ENCODE data around the gene EI24. TPM values are rescaled to one million over a fixed set of nuclear protein-coding genes. Genes with fewer than 3 reads are reported as not detected.

EI24 gene
- total RNA-seq, 2 donors from 2014 or later, result 82.3 to 127 TPM

DNA sequence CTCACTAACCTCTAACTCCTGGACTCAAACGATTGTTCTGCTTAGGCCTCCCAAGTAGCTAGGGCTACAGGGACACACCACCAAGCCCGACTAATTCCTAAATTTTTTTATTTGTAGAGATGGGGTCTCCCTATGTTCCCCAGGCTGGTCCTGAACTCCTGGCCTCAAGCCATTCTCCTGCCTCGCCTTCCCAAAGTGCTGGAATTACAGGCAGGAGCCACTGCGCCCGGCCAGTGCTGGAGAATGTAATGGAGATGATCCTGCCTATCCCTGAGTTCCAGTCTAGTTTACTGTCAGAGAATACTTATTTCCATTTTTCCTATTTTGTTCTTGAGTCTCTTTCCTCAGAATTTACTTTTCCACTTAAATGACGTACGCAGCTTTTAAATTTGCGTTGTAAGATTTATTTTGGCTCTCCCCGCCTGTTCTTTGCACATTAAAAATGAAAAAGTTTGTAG, 55.5 kb downstream of the EI24 start, which contains the start of gene CHEK1:
Gene CHEK1, plus strand, starts transcription at position 408 of the 458 bp plus-strand sequence. CDS start 1,606 bp downstream, outside the sequence.
- DNase-seq, result no peak
- Histone ChIP-seq H3K36me3 (no peaks in the 10 kb centered on the region), H3K27ac (peak within 1 kb of the TSS; percentile 89), H3K4me3 (peak within 1 kb of the TSS; percentile 76), H3K9ac (ENCODE audit: low read depth in 2 of 2, low read length in 2 of 2) (peak within 1 kb of the TSS; percentile 75 to 92), H3K4me1 (peaks cover 4% of the 10 kb centered on the region), H3K9me3 (no peaks in the 10 kb centered on the region), H3K27me3 (no peaks in the 10 kb centered on the region)
- TF ChIP-seq, protein P1, sequence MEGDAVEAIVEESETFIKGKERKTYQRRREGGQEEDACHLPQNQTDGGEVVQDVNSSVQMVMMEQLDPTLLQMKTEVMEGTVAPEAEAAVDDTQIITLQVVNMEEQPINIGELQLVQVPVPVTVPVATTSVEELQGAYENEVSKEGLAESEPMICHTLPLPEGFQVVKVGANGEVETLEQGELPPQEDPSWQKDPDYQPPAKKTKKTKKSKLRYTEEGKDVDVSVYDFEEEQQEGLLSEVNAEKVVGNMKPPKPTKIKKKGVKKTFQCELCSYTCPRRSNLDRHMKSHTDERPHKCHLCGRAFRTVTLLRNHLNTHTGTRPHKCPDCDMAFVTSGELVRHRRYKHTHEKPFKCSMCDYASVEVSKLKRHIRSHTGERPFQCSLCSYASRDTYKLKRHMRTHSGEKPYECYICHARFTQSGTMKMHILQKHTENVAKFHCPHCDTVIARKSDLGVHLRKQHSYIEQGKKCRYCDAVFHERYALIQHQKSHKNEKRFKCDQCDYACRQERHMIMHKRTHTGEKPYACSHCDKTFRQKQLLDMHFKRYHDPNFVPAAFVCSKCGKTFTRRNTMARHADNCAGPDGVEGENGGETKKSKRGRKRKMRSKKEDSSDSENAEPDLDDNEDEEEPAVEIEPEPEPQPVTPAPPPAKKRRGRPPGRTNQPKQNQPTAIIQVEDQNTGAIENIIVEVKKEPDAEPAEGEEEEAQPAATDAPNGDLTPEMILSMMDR (IDR thresholded peaks at IDR 0.05), result no peak
- intact Hi-C loops (cut with DNase I), result no loop called here

DNA sequence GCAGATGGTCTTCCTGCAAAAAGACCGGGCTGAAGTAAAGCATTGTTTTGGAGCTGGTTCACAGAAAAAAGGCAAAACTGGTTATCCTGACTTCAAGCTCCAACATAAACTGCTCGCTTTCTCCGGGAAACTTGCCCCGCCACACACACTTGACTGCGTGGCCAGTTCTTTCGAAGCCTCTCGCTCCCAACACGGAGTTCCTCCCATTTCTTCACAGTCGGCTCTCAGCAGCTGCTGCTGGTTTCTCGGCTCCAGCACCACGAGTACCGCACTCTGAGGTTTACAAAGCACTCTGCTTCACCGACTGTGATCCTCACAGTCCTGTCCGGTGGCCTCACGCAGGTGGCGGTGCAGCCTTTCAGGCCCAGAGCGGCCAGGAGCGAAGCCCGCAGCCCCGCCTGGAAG, 56.0 kb downstream of the EI24 start:
- Histone ChIP-seq H3K4me3 (peak overlapping the region; percentile 76), H3K27me3 (no peaks in the 10 kb centered on the region), H3K9me3 (no peaks in the 10 kb centered on the region), H3K27ac (peak overlapping the region; percentile 89), H3K4me1 (peaks cover 4% of the 10 kb centered on the region), H3K9ac (ENCODE audit: low read depth in 2 of 2, low read length in 2 of 2) (peak overlapping the region; percentile 75 to 92), H3K36me3 (no peaks in the 10 kb centered on the region)
- TF ChIP-seq, protein P1 (IDR thresholded peaks at IDR 0.05), result no peak
- DNase-seq, result no peak
- intact Hi-C loops (cut with DNase I), result no loop called here

DNA sequence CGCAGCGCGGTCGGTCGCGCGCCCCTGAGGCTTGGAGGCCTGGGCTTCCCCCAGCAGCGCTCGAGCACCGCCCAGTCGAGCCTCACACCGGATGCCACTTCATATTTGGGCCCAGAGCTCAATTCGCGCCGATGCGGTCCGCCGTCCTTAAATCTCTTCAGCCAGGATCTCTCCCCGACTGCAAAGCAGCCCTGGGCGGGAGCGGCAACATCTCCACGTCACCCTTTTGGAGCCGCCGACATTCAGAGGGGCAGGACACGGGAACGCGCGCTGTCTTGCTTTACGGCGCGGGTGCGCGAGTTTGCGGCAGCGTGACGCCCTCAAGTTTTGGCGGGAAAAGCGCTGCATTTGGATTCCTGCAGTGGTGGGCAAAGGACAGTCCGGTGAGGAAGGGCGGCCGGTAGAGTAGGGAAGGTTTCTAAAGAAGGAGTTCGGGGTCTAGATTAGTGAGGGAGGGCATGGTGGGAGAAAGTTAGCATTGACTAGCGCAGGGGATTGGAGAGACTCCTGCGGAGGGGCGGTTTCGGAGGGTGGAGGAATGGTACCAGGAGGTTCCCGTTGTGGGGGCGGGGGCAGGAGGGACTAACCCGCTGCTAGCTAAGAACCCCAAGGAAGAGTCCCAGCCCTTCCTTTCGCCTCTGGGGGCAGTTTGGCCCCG, 56.5 kb downstream of the EI24 start:
- peaks cover 4% of the 10 kb centered on the region for H3K4me1 ChIP-seq
- TF ChIP-seq, protein P1 (IDR thresholded peaks at IDR 0.05), result no peak
- intact Hi-C loops (cut with DNase I), result no loop called here
- peak overlapping the region; percentile 89 for H3K27ac ChIP-seq
- no peaks in the 10 kb centered on the region for H3K36me3 ChIP-seq
- H3K4me3 ChIP-seq, result peak overlapping the region; percentile 76
- DNase-seq, result peak; percentile 92
- no peaks in the 10 kb centered on the region for H3K9me3 ChIP-seq
- H3K27me3 ChIP-seq, result no peaks in the 10 kb centered on the region
- H3K9ac ChIP-seq (ENCODE audit: low read depth in 2 of 2, low read length in 2 of 2), result peak overlapping the region; percentile 75 to 92

DNA sequence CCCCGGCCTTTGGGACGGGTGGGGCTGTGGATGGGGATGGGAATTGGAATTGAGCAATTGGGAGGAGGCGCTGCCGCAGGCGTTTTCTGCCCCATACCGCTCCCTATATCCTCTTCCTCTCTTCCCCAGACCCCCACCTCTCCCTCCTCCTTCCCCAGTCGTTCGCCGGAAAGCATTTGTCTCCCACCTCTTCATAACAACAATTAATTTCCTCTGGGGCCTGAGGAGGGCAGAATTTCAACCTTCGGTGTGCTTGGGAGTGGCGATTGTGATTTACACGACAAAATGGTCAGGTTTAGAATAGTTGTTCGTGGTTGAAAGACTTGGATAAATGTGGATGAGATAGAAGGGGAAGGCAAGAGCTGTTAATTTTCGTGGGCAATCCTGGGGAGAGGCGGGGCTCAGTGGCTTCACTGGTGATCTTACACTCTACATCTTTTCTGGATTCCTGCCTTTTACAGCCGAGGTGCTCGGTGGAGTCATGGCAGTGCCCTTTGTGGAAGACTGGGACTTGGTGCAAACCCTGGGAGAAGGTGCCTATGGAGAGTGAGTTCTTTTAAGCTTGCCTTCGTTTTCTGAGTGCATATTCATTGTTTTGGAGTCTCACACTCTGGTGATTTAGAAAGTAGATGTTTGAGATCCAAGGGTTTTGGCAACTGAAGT, 57.1 kb downstream of the EI24 start:
- no peak for DNase-seq
- Histone ChIP-seq H3K27me3 (no peaks in the 10 kb centered on the region), H3K36me3 (no peaks in the 10 kb centered on the region), H3K4me3 (peak overlapping the region; percentile 76), H3K27ac (peak overlapping the region; percentile 89), H3K9ac (ENCODE audit: low read depth in 2 of 2, low read length in 2 of 2) (peak overlapping the region; percentile 75 to 92), H3K4me1 (peaks cover 4% of the 10 kb centered on the region), H3K9me3 (no peaks in the 10 kb centered on the region)
- intact Hi-C loops (cut with DNase I), result no loop called here
- TF ChIP-seq, protein P1 (IDR thresholded peaks at IDR 0.05), result peak; percentile 21

DNA sequence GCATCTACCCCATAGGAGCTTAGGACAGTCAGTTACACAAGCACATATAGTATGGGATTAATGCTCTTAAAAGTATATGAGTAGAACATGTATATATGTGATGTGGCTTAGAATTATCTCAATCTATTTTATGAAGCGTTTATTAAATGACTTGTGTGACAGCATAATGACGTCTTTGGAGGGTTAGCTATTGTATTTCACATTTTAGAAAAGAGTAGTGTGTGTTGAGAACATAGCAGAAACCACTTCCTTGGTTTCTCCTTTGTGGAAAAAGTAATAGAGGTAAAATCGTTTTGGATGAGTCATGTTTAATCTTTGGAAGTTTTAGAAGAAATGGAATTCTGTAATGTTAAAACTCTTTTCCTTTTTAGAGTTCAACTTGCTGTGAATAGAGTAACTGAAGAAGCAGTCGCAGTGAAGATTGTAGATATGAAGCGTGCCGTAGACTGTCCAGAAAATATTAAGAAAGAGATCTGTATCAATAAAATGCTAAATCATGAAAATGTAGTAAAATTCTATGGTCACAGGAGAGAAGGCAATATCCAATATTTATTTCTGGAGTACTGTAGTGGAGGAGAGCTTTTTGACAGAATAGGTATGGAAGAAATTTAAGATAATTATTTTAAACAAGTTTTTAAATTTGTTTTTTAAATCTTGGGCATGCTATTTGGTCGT, 58.1 kb downstream of the EI24 start:
- intact Hi-C loops (cut with DNase I), result no loop called here
- DNase-seq, result no peak
- no peaks in the 10 kb centered on the region for H3K9me3 ChIP-seq
- no peak overlapping the region for H3K9ac ChIP-seq (ENCODE audit: low read depth in 2 of 2, low read length in 2 of 2)
- H3K36me3 ChIP-seq, result no peaks in the 10 kb centered on the region
- H3K27me3 ChIP-seq, result no peaks in the 10 kb centered on the region
- no peak overlapping the region for H3K27ac ChIP-seq
- H3K4me1 ChIP-seq, result peaks cover 4% of the 10 kb centered on the region
- TF ChIP-seq, protein P1 (IDR thresholded peaks at IDR 0.05), result no peak
- no peak overlapping the region for H3K4me3 ChIP-seq
